NB4 (cell line): Measurements from ENCODE around the gene CRABP1.

ENCODE experiments used
- DNase-seq: peaks from one replicate; pipeline ENCODE4 v3.0.0; 2010; ENCODE audit warnings: low read depth
- H3K4me3 ChIP-seq: one replicate; pipeline ENCODE4 v1.5.1; 2011; ENCODE audit warnings: mild to moderate bottlenecking, low read depth, low read length, moderate library complexity
- CTCF ChIP-seq: IDR thresholded peaks from one replicate; pipeline ENCODE4 v1.5.1; 2012; ENCODE audit warnings: low read depth, low read length
- MAX ChIP-seq: IDR thresholded peaks from 2 replicates; pipeline ENCODE4 v1.6.1; 2011; ENCODE audit warnings: low read depth, low read length
- MYC ChIP-seq: IDR thresholded peaks from 2 replicates; pipeline ENCODE4 v1.6.1; 2011; ENCODE audit warnings: low read depth, low read length
- POLR2A ChIP-seq: IDR thresholded peaks from 2 replicates; pipeline ENCODE4 v1.6.1; 2011; ENCODE audit warnings: mild to moderate bottlenecking; ENCODE audit not compliant: insufficient read length; ENCODE audit errors: extremely low read depth

The CRABP1 gene

DNA sequence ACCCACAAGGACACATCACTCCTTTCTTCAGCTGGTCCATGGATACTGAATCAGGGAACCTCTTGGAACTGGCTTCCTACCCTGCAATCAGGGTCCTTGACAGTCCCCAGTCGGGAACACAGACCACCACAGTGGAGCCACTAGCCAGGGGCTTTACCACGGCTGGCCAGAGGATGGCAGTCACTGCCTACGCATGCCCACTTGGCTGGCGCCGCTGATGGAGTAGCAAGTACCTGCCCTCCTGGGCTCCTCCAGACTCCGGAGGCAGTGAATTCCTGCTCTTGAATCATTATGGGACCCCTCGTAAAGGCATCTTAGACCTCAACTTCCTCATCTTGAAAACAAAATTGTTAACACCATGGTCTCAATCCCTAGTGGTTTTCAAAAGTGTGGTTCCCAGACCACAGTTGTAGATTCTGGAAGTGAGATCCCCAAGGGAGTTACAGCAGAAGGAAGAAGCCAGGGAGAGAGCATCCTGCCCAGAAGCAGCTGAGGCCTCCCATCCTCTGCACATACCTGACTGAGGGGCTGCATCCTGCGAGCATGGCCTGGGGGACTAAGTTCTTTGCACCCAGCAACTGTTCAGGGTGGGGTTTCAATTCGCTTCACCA, 31.6 kb upstream of the CRABP1 start:
- TF ChIP-seq MYC (no peak), CTCF (peak; percentile 86)
- H3K4me3 ChIP-seq, result no peak overlapping the region
- DNase-seq, result peak; percentile 80

DNA sequence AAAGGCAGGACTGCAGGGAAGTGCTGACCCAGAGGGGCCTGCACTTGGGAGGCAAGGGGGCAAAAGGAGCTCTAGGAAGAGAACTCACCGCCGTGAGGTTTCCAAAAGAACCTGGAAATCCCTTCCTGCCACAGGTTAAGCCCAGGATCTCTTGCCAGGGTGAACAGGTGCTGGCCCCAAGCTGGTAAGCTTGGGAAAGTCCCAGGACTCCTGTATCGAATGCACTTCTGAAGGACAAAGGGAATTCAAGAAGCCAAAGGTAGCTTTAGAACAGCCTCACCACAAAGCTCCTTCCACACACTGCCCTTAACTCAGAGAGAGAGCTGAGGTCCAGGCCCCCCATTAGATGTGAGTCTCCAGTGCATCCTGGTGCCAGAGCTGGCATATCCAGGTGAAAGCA, 28.9 kb upstream of the CRABP1 start:
- no peak overlapping the region for H3K4me3 ChIP-seq
- DNase-seq, result no peak
- TF ChIP-seq CTCF (no peak), MAX (no peak), POLR2A (no peak), MYC (no peak)

- TF ChIP-seq MAX, result no peak
- TF ChIP-seq CTCF, result no peak
- no peak for TF ChIP-seq MYC
- no peak for TF ChIP-seq POLR2A
- H3K4me3 ChIP-seq, result no peak overlapping the region
- no peak for DNase-seq
Measured at GRCh38 chr15:78312536-78312935, 27.6 kb upstream of the CRABP1 start.

DNA sequence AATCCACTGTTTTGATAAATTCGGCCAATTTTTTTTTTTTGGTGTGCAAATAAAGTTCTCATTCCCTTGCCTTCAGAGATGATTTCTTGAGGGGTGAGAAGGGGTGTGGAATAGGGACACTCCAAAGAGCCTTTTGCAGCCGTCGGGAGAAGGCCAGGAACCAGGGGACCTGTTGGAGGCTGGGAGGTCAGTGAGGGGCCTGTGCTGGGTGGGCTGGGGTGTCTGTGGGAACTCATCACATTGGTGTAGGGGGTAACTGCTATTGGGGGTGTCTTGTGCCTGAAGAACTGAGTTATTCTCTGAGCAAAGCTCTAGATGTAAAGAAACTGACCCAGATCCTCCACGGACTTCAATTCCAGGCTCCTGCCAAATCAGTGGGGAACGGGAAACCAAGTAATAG, 27.2 kb upstream of the CRABP1 start:
- H3K4me3 ChIP-seq, result no peak overlapping the region
- TF ChIP-seq POLR2A (no peak), CTCF (no peak), MYC (no peak), MAX (no peak)
- DNase-seq, result no peak

DNA sequence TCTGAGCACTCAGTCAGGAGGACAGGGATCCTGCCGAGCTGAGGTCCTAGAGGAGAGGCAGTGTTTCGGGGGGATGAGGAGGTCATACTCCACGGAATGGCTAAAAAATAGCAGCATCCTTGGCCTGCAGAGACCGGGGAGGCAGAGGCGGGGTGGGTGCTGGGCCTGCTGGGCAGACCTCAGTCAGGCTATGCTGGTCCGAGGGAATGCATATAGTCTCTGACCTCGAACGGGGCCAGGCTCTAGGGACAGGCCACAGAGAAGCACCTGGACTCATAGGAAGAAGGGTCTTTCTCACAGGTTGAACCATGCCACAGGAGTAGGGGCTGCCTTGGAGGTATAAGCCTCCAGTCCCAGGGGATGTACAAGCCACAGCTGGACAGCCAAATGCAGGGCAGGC, 26.8 kb upstream of the CRABP1 start:
- TF ChIP-seq MAX (no peak), POLR2A (no peak)
- no peak for DNase-seq
- H3K4me3 ChIP-seq, result no peak overlapping the region

DNA sequence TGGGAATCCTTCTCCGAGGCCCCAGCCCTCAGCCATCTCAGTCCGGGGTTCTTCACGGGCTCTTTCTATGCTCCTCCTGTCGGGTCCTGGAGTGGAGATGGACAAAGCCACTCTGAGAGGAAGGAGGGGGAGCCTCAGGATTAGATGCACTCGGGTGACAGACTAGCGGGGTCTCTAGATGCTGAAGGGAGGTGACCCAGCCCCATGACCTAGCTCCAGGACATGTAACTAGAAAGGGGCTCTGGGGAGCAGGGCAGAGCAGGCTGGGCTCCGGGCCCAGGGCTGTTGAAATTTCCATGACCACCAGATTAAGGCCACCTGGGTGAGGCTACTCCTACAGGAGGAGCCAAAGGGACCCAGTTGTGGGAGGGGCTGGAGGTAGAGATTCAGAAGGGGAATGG, 26.0 kb upstream of the CRABP1 start:
- TF ChIP-seq CTCF (no peak), POLR2A (no peak), MAX (no peak), MYC (no peak)
- no peak overlapping the region for H3K4me3 ChIP-seq
- DNase-seq, result no peak
